Umbilical cord (tissue), 2 donors: ENCODE measurements around the gene PTPRG. TPM values are rescaled to one million over a fixed set of nuclear protein-coding genes. Genes with fewer than 3 reads are reported as not detected.
A peak's percentile ranks its signal among the peaks of the same experiment; 100 is the strongest.

Source experiments
- DNase-seq: peaks from one replicate; pipeline ENCODE4 v3.0.0-alpha.2; 2015; ENCODE audit warnings: low spot score
- total RNA-seq: library from RNA; depleted of rRNA; stranded (reverse); fragments of >200 nt; gene quantifications from one replicate; pipeline ENCODE4 v1.2.3, GENCODE V29; 2014; ENCODE audit warnings: low replicate concordance; ENCODE audit not compliant: insufficient read depth

The PTPRG gene
- total RNA-seq, 1 donor from 2014 or later, result 84.0 TPM

DNA sequence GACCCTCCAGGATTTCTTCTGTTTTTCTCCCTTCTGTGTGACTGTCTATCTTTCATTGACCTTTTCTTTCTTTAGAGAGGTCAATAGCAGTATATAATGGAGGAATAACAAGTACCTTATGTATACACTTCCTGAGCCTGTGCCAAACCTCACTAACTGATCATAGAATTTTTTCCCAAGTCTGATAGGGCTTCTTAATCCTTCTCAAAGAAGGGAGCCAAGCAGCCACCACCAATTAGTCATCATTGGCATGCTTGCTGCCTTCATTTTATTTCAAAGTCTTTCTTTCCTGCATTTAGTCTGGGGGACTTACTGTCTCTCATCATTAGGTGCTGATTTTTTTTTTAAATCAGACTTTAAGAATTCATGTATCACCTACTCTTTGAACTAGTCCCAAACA lies 485.0 kb downstream of the PTPRG start:
- no peak for DNase-seq

DNA sequence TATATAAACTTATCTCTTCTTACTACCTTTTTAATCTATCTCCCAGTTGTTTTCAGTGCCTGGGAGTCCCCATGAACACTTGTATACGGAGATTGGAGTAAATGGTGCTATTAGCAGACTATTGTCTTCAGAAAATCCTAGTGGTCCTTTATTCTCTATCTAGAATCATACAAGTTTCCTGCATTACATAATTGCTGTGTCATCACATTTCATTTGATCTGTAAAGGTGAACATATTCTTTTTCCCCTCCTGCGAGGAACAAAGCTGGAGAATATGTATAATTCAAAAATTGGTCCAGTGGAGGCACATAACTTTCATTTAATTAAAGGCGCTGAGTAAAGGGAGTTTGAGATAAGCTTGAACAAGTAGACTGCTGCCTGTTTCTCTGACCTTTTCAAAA lies 487.2 kb downstream of the PTPRG start:
- DNase-seq, result no peak

DNA sequence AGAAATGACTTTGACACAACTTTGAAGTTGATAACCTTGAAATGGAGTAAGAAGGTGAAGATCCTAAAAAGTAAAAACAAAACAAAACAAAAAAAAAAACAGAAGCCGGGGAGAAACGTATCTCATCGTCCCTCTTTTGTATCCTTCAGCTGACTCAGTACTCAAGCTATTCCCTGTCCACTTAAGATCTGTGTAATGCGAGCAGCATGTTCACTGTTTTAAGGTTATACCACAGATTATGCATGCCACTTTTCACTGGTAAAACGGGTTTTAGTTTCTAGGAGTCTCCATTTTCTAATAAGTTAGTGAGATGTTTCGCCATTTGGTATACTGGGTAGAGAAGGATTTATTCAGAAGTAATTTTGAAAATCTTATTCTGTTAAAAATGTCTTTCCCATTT lies 487.7 kb downstream of the PTPRG start:
- no peak for DNase-seq

DNA sequence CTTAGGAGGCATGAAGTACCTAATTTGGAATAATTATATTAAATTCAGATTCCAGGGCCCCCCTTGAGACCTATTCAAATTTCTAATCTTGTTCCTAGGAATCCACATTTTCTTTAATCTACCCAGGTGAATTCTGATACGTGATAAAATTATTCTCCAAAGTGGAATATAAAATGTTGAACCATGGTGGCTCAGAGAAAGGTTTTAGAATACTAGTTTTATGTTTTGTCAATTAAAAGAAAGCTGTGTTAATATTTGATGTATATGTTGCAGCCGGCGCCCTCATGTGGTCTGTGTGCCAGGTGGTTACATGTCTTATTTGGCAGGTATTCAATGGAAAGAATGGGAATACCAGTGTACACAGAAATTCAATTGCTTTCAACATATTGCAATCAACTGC lies 490.1 kb downstream of the PTPRG start:
- no peak for DNase-seq

DNA sequence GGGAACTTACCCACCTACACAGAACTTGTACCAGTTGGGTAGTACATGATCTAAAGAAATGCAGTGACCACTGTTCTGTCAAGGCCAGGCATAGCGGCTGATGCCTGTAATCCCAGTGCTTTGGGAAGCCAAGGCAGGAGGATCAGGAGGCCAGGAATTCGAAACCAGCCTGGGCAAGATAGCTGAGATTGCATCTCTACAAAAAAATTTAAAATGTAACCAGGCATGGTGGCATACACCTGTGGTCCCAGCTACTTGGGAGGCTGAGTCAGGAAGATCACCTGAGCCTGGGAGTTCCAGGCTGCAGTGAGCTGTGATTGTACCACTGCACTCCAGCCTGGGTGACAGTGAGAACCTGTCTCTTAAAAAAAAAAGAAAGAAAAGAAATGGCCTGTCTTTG lies 491.0 kb downstream of the PTPRG start:
- DNase-seq, result no peak

DNA sequence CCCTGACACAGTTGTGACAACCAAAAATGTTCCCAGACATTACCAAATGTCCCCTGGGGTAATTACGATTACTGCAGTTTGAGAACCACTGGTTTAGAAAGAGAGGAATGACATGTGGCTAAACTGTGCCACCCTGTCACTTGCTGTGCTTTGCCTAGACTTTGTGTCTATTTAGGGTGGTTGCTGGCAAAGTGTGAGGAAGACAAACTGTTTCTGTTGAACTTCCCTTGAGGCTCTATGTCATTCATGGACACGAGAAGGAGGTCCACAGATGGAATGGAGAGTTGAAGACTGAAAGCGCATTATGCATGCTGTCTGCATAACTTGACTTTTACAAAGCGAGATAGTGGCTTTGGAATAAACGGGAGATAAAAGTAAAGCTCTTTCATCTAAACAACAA lies 495.3 kb downstream of the PTPRG start:
- no peak for DNase-seq

DNA sequence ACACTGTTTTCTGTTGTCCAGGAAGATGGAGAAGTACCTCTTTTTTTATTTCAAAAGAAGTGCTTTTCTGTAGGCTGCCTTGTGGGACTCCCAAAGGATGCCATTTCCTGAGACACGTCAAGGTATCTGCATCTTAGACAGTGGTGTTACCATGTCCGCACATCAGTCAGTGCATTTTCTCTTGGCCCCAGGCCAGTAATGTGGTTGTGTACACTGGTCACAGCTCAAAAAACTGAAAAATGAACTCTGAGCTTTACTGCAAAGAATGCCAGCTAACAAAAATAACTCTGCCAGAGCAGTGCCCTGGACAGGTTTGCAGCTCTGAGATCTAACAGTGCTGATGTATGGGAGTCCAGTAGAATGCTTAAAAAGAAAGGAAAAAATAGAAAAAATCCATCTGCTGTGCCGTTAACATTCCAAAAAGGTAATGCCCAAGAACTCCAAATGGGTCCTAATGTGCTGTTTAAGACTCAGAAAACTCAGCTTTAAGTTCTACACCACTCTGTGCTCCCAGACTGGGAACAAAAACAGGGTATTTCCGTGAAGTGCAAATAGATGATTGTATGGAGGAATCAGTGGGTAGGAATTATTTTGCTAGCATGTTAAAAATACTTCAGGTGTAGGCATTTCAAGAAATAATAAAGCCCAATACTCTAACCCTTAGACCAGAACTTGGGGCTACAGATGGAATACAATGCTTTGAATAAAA lies 496.1 kb downstream of the PTPRG start:
- no peak for DNase-seq

DNA sequence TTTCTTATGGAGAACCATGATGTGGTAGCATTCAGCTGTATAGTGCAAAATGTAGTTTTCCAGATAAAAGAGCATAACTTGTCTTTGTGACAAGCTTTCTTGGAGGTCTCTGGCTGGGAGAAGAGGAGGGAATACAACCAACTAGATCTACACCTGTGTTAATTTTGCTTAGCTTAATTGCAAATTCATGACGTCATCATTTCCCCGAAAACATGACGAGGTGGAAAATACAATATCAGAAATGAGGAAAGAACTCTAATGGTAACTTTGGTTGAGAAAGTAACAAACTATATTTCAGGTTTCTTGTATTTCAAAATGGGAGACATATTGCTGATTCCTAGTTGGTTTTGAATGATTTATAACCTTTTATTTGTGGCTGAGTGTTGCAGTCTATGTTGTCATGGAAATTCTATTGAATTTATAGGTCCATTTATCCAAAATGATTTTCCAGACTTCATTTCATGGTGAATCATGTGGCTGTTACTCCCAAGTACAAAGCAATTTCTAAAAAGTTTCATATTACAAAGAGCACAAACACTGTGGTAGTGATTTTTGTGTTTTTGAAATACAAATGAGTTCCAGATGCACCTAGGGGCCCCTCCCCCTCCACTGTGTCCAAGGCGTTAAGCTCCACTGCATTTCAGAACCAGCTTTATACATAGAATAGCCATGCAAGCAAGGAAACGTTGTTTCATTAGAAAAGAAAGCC lies 504.8 kb downstream of the PTPRG start:
- DNase-seq, result no peak

DNA sequence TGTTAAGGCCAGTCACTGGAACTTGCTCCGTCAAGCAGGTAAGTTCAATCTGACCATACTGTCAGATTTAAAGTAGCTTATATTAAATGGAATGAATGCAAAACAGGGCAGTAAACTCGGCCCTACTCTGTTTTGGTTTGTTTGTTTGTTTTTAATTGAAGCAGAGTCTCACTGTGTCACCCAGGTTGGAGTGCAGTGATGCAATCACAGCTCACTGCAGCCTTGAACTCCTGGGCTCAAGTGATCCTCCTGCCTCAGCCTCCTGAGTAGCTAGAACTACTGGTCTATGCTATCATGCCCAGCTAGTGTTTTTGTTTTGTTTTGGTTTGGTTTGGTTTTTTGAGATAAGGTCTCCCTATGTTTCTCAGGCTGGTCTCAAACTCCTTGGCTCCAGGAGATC lies 507.0 kb downstream of the PTPRG start:
- no peak for DNase-seq

DNA sequence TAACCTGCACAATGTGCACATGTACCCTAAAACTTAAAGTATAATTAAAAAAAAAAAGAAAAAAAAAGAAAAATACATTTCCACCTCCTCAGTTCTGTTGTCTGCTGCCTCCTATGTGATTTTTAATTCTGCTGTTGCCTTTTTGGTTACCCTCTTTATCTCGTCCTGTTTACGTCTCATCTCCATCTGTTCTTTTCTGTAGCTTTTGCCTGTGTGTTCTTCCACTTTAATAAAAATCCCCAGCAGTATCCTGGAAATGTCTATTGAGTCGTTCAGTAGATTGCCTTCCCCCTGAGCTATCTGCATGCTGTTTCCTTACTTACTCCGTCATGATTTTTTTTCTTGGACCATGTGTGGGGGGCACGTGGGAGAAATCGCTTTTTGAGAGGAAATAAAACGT lies 509.5 kb downstream of the PTPRG start:
- no peak for DNase-seq

DNA sequence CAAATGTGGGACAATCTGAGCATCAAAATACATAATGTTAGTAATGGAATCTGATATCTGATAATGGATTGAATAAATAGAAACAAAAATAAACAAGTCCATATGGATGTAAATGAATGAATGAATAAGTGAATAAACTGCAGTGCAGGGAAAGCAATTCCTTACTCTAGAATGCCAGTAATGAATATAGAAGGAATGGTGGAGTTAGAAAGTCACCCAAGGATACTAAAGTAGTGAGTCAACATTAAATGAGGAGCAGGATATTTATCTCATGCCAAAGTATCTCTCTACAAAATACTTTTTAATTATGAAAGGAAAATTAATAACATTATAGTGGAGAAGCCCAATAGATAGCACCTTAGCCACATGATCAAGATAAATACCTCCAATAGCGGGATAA lies 511.7 kb downstream of the PTPRG start:
- DNase-seq, result no peak

DNA sequence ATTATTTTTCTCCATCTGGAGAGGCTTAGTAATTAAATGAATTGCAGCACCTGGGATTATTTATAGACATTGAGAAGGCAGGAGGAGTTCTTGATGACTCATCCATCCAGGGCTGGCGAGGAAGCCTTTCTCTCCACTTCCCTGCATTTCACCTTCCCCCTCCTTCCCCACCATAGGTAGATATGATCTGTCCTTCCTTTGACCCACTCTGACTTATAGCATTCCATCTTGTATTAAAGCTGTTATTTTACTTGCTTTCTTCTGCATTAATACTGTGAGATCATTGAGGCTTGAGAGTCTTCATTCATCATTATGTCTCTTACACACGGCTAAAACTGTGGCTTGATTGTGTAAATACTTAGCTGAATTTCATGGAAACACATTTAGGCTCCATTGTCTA lies 523.2 kb downstream of the PTPRG start:
- DNase-seq, result peak; percentile 8

DNA sequence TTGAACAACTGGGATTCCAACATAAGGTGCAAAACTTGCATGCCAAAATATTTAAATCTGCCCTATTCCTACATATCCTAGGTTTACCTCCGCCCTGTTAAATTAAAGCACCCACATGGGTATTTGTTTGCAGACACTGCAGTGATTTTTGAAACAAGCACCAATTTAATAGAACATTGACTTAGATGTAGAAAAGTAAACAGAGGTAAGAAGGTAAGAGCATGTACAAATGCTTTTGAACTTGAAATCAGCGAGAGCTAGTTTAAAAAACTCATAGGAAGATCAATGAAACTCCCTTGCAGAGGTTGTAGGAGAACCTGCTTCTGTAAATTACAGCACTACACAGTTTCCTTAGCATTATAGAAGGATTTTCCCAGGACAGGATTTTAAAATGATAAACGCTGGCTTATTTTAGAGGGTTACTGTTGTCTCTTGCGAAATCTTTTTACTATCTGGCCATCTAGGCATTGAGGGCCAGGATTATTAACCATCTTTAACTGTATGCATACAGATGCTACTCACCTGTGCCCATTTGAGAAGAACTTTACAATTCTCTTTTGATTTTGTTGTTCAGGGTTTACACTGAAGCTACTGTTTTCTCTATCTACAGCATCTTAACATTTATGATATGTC lies 527.2 kb downstream of the PTPRG start:
- DNase-seq, result no peak

DNA sequence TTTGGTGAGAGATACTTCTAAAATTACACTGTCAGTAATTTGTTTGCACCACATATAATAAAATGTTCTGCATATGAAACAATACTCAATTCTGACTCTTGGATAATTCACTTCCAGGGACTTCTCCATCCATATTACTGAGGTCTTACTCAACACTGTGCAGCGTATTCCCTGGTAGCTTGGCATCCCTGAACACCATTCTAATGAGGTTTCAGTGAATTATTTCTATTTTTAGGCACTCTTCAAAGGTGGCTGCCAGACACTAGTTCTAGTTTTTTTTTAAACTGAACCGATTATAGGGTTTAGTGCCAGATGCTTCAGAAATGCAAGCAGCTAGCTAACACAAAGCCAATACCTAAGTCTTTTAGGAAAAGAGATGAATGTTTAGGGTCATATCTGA lies 528.7 kb downstream of the PTPRG start:
- DNase-seq, result peak; percentile 6

DNA sequence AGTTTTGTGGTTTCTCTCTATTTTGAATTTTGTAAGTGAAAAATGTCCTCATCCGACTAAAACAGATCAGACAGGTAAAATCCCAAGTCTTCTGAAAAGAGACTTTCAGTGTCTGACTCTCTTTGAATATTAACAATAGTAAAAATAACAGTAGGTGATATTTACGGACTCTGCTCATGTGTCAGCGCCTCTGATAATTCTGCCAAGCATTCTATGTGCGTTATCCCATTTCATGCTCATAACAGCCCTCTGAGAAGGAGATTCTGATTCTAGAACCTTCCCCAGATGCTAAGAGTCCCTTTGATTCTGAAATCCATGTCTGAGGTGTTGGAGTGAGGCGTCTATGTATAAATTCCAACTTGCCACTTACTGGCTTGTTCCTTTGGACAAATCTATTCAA lies 529.1 kb downstream of the PTPRG start:
- DNase-seq, result no peak

DNA sequence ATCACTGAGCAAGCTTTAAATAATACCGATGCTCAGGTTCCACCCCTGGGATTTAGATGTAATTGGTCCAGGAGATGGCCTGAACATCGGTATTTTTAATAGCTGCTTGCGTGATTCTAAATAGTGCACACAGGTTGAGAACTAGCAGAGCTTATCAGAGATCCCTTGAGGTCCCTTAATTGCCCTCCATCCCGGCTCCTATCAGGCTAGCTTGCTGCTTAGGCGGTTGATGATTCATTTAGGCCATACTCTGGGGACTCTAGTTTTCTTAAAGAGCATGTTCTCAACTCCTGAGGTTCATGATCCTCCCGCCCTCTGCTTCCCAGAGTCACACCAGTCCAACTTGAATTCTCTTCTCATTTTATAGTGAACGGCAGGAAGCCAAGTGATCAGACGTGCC lies 531.7 kb downstream of the PTPRG start:
- no peak for DNase-seq

DNA sequence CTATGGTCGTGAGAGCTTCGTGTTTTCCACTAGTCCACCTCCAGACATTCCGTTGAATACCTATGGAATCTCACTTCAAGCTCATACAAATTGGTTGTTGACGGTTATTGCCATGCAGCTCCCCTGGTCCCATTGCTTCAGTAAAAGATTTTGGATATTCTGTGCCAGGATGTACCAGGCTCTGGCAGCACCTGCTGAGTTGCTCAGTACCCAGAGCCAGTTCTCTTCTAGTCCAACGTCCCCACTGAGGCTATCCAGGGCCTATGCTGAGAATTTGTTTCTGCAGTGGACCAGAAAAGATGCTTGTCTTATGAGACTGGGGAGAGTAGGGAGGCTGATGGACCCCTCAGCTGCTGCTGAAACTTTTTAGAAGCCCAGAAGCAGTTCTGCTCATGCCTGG lies 533.1 kb downstream of the PTPRG start:
- DNase-seq, result no peak

DNA sequence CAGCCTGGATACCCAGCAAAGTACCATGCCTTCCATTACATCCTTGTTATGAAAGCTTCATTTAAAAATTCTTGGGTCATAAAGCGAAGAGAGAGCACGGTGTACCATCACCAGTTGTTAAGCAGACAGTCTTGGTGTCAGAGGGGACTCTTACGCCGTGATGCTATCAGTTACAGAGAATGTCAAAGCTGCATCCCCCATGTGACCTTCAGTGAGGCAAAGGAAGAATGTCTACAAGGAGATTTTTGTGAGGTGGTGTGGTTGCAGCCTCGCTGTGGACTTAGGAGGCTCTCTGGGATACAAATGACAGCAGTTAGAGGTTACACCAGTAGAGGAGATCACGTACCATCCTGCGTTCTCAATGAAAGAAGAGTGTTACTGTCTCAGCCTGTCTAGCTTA lies 533.7 kb downstream of the PTPRG start:
- DNase-seq, result no peak

DNA sequence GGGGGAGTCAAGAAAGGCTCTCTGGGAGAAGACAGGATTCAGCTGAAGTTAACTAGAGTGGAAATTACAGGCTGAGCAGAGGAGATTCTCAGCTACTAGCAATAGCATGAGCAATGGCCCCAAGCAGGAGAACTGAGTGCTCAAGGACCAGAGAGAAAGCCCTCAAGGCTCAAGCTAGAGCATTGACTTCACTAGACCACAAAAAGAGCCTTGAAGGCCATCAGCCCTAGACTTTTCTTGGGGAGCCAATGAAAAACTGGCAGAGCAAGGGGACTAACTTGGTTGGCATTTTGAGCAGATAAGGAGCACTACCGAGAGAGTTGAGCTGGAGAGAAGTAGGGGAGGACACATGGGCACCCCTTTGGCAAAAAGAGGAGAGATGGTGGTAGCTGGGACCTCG lies 534.4 kb downstream of the PTPRG start:
- no peak for DNase-seq

DNA sequence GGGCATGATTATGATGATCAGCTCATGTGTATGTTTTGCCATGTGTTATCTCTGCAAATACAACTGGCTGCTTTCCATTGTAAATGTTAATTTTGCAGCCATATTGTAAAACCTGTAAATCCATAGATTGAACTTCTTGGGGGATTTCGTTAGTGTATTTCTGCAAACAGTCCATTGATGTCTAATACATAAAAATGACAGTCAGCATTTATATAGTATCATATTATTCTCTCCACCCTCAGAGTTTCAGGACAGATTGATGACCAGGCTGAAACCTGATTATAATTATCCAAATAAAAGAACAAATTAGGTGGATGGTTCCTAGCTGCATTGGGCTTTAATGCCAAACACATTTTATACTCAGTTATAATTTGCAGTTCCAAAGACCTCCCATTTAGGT lies 535.1 kb downstream of the PTPRG start:
- DNase-seq, result no peak

DNA sequence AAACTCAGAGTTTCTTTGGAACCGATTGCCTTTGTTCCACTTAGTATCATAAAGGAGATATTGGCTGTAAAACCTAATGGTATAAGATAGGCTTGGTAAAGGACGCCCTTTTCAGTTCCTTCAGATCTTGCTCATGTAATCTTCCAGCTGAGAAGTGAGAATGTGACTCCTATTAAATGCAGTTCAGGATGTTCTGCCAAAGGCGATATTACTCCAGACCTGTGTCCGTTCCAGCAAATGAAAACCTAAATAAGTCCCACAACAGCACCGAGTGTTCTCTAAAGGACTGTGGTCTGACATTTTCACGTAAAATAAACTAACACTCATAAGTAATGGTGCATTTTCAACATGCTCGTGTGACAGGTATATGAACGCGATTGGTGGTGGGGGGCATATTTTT lies 535.8 kb downstream of the PTPRG start:
- no peak for DNase-seq

DNA sequence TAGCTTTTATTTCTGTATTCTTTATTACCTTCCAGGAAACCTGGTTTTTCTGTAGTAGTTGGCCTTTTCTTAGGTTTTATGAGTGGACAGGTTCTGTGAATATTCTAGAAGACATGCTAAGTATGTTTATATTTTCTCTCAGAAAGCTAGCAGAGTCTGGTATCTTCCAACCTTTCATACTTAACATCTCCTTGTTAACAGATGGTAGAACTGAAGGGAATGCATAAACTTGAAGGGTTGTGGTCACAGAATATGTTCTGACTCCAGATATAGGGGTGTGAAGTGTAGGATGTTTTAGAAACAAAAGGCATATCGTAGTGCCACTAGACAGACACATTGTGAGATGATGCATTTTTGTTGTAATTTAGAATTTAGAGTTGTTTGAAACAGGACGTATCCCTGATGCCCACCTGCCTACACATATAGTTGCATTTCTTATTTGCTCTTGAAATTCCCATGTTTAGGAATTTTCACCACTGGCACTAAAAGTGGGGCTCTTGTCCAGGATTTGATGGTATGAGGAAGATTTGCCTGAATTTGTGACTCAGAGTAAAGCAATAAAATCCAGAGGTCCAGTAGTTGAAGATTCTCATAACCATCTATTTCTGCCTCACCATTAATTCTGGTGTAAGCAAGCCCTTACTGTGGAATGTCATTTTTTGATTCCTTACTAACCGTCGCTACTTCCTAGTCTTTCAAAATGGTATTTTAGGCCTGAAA lies 537.4 kb downstream of the PTPRG start:
- DNase-seq, result no peak
